Endothelial cell (in vitro differentiated cells): Measurements from ENCODE around the gene PHACTR2. TPM values are rescaled to one million over a fixed set of nuclear protein-coding genes. Genes with fewer than 3 reads are reported as not detected.

Source experiments
- DNase-seq: peaks from one replicate; pipeline ENCODE4 v3.0.0; 2021; ENCODE audit warnings: low spot score
- H3K27ac Mint-ChIP-seq: one replicate; pipeline ENCODE4 v1.8.0; 2021; ENCODE audit warnings: mixed read lengths, inconsistent platforms; ENCODE audit not compliant: unreplicated experiment
- H3K27me3 Mint-ChIP-seq: one replicate; pipeline ENCODE4 v1.8.0; 2021; ENCODE audit warnings: mild to moderate bottlenecking, moderate library complexity, mixed read lengths, inconsistent platforms; ENCODE audit not compliant: unreplicated experiment
- H3K36me3 Mint-ChIP-seq: one replicate; pipeline ENCODE4 v1.8.0; 2021; ENCODE audit warnings: mild to moderate bottlenecking, low read depth, mixed read lengths, inconsistent platforms; ENCODE audit not compliant: unreplicated experiment
- H3K4me1 Mint-ChIP-seq: one replicate; pipeline ENCODE4 v1.8.0; 2021; ENCODE audit warnings: mild to moderate bottlenecking, mixed read lengths, inconsistent platforms; ENCODE audit not compliant: unreplicated experiment
- H3K4me3 Mint-ChIP-seq: one replicate; pipeline ENCODE4 v1.8.0; 2021; ENCODE audit warnings: mild to moderate bottlenecking, mixed read lengths, inconsistent platforms; ENCODE audit not compliant: unreplicated experiment
- H3K9me3 Mint-ChIP-seq: one replicate; pipeline ENCODE4 v1.8.0; 2021; ENCODE audit warnings: mixed read lengths, inconsistent platforms; ENCODE audit not compliant: unreplicated experiment
- CTCF ChIP-seq: fragments of 200-600 bp; sonication (generic); IDR thresholded peaks from one replicate; pipeline ENCODE4 v1.5.0; 2021; ENCODE audit warnings: antibody characterized with exemption; ENCODE audit not compliant: unreplicated experiment
- total RNA-seq: library from RNA; stranded (reverse); fragmentation: NEBNext Ultra II Directional; extraction: Animal tissue kit (Norgen Biotek cat#: 25700); gene quantifications from one replicate; pipeline ENCODE4 v1.2.1, GENCODE V29; 2021; ENCODE audit not compliant: unreplicated experiment

The PHACTR2 gene
- total RNA-seq, 1 donor from 2014 or later = 181 TPM

- peaks cover 37% of the 10 kb centered on the region for H3K36me3 Mint-ChIP-seq
- H3K4me1 Mint-ChIP-seq = no peaks in the 10 kb centered on the region
- H3K27me3 Mint-ChIP-seq = no peaks in the 10 kb centered on the region
- no peak for TF ChIP-seq CTCF
- no peaks in the 10 kb centered on the region for H3K9me3 Mint-ChIP-seq
- H3K4me3 Mint-ChIP-seq = no peak overlapping the region
- H3K27ac Mint-ChIP-seq = no peak overlapping the region
- no peak for DNase-seq
These were observed 33.9 kb downstream of the PHACTR2 start for GRCh38 chr6:143711714-143712113.

GRCh38 chr6:143718472-143718871 is 40.7 kb downstream of the PHACTR2 start:
- Mint-ChIP-seq H3K4me1 (no peaks in the 10 kb centered on the region), H3K27me3 (peaks cover 1% of the 10 kb centered on the region), H3K36me3 (peaks cover 56% of the 10 kb centered on the region), H3K9me3 (no peaks in the 10 kb centered on the region), H3K4me3 (no peak overlapping the region), H3K27ac (peak overlapping the region; percentile 15)
- no peak for TF ChIP-seq CTCF
- DNase-seq = no peak

- Mint-ChIP-seq H3K27ac (no peak overlapping the region), H3K4me3 (no peak overlapping the region), H3K27me3 (peaks cover 1% of the 10 kb centered on the region), H3K4me1 (no peaks in the 10 kb centered on the region), H3K9me3 (no peaks in the 10 kb centered on the region), H3K36me3 (peaks cover 46% of the 10 kb centered on the region)
- no peak for DNase-seq
- no peak for TF ChIP-seq CTCF
These were observed 43.9 kb downstream of the PHACTR2 start for GRCh38 chr6:143721642-143722041.

GRCh38 chr6:143724876-143725275 is 47.1 kb downstream of the PHACTR2 start:
- Mint-ChIP-seq H3K27me3 (peaks cover 1% of the 10 kb centered on the region), H3K4me1 (no peaks in the 10 kb centered on the region), H3K9me3 (no peaks in the 10 kb centered on the region), H3K27ac (no peak overlapping the region), H3K36me3 (peaks cover 45% of the 10 kb centered on the region), H3K4me3 (no peak overlapping the region)
- TF ChIP-seq CTCF = no peak
- DNase-seq = no peak

GRCh38 chr6:143726015-143726647 is 48.4 kb downstream of the PHACTR2 start:
- H3K27ac Mint-ChIP-seq = no peak overlapping the region
- H3K4me1 Mint-ChIP-seq = no peaks in the 10 kb centered on the region
- peaks cover 1% of the 10 kb centered on the region for H3K27me3 Mint-ChIP-seq
- peaks cover 41% of the 10 kb centered on the region for H3K36me3 Mint-ChIP-seq
- no peak for TF ChIP-seq CTCF
- H3K4me3 Mint-ChIP-seq = peak overlapping the region; percentile 77
- no peaks in the 10 kb centered on the region for H3K9me3 Mint-ChIP-seq
- DNase-seq = no peak
